ENCODE data around the gene MARCO.

Gene MARCO

DNA sequence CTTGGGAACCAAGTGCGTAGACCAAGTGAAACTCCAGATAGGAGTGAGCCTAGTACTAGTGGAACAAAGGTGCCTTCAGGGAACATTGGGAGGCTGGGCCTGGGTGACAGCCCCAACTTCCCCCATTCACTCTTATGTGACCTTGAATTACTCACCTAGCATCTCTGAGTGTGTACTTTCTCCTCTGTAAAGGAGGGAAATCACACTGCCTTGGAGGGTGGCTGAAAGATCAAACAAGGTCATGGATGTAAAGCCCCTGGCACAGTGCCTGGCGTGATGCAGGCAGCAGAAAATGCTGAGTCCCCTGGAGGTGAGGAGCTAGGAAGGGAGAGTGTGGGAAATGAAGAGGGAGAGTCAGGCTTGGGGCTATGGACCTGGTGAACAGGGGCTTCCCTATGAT lies 45.9 kb downstream of the MARCO start:
- Histone ChIP-seq H3K36me3 (ENCODE audit: control insufficient read depth, insufficient read depth, low read length) (no peaks in the 10 kb centered on the region), H3K4me3 (replicated peaks; ENCODE audit: low read depth, low read length) (no peak overlapping the region), H3K27me3 (replicated peaks; ENCODE audit: control insufficient read depth, insufficient read depth, low read length) (no peaks in the 10 kb centered on the region)
- no peak for DNase-seq (ENCODE audit: extremely low read depth, insufficient read length)
- TF ChIP-seq, protein P1, sequence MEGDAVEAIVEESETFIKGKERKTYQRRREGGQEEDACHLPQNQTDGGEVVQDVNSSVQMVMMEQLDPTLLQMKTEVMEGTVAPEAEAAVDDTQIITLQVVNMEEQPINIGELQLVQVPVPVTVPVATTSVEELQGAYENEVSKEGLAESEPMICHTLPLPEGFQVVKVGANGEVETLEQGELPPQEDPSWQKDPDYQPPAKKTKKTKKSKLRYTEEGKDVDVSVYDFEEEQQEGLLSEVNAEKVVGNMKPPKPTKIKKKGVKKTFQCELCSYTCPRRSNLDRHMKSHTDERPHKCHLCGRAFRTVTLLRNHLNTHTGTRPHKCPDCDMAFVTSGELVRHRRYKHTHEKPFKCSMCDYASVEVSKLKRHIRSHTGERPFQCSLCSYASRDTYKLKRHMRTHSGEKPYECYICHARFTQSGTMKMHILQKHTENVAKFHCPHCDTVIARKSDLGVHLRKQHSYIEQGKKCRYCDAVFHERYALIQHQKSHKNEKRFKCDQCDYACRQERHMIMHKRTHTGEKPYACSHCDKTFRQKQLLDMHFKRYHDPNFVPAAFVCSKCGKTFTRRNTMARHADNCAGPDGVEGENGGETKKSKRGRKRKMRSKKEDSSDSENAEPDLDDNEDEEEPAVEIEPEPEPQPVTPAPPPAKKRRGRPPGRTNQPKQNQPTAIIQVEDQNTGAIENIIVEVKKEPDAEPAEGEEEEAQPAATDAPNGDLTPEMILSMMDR (IDR thresholded peaks at IDR 0.05; ENCODE audit: insufficient read depth, low read length, poor library complexity, severe bottlenecking): no peak

DNA sequence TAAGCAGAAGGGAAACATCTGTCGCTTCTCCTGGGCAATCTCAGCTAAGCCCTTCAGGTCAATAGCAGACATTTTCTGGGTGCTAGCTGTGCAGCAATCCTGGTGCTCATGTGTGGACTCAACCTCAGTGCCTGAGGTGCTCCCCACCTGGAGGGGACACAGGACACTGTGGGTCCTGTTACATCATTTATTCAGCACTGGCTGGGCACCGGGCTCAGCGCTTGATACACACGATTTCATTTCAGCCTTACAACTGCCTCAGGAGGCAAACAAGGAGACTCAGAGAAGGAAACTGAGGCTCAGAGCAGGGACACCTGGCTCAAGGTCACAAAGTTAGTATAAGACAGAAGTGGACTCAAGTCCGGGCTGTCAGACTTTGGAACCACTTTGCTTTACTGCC lies 46.7 kb downstream of the MARCO start:
- Histone ChIP-seq H3K4me3 (replicated peaks; ENCODE audit: low read depth, low read length) (no peak overlapping the region), H3K27me3 (replicated peaks; ENCODE audit: control insufficient read depth, insufficient read depth, low read length) (no peaks in the 10 kb centered on the region), H3K36me3 (ENCODE audit: control insufficient read depth, insufficient read depth, low read length) (no peaks in the 10 kb centered on the region)
- TF ChIP-seq, protein P1 (IDR thresholded peaks at IDR 0.05; ENCODE audit: insufficient read depth, low read length, poor library complexity, severe bottlenecking): no peak
- DNase-seq (ENCODE audit: extremely low read depth, insufficient read length): no peak

DNA sequence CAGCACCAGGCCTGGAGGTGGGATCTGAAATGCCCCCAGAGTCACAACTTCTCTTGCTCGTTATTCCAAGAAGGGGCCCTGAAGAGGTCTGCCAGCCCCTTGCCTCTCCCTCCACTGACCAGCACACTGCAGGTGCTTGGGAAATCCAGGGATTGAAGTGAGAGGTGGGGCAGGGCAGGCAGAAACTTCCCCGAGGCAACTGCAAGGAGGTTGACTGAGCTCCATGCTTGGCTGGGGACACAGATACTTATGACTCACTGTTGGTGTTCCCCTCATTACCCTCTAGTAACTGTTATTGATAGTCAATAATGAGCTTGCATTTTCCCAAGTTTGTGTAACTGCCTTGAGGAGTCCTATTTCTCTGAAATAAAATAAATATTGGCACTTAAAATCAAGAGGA lies 47.5 kb downstream of the MARCO start:
- Histone ChIP-seq H3K4me3 (replicated peaks; ENCODE audit: low read depth, low read length) (no peak overlapping the region), H3K27me3 (replicated peaks; ENCODE audit: control insufficient read depth, insufficient read depth, low read length) (no peaks in the 10 kb centered on the region), H3K36me3 (ENCODE audit: control insufficient read depth, insufficient read depth, low read length) (no peaks in the 10 kb centered on the region)
- no peak for DNase-seq (ENCODE audit: extremely low read depth, insufficient read length)
- TF ChIP-seq, protein P1 (IDR thresholded peaks at IDR 0.05; ENCODE audit: insufficient read depth, low read length, poor library complexity, severe bottlenecking): no peak

DNA sequence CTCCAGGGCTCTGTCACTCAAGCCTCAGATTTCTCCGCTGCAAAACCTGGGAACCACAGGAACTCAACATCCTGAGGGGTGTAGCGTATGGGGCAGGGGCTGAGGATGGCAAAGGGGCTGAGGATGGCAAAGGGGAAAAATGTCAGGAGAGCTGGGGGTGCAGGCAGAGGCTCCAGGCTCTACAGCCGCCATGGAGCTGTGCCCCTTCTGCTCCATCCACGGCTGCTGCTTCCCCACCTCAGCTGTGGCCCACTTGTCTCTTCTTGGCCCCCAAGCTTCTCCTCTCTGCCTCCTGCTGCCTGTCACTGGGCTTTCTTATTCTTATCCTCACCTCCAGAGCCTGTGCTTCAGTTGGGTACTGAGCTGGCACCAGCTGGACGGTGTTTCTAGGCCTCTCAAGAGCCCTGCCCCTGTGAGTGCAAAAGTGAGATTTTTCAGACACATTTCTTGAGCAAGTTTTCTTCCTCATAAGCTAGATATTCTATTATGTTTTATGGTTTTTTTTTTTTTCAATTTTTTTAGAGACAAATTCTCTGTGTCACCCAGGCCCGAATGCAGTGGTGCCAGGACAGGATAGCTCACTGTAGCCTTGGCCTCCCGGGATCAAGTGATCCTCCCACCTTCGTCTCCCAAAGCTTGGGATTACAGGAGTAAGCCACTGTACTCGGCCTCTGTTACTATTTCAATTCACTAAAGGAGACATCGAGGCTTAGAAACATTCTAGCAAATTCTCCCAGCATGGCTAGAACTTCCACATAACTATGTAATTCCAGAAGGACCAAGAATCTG lies 49.0 kb downstream of the MARCO start:
- H3K4me3 ChIP-seq (replicated peaks; ENCODE audit: low read depth, low read length): no peak overlapping the region
- no peaks in the 10 kb centered on the region for H3K36me3 ChIP-seq (ENCODE audit: control insufficient read depth, insufficient read depth, low read length)
- DNase-seq (ENCODE audit: extremely low read depth, insufficient read length): no peak
- no peaks in the 10 kb centered on the region for H3K27me3 ChIP-seq (replicated peaks; ENCODE audit: control insufficient read depth, insufficient read depth, low read length)
- TF ChIP-seq, protein P1 (IDR thresholded peaks at IDR 0.05; ENCODE audit: insufficient read depth, low read length, poor library complexity, severe bottlenecking): no peak

DNA sequence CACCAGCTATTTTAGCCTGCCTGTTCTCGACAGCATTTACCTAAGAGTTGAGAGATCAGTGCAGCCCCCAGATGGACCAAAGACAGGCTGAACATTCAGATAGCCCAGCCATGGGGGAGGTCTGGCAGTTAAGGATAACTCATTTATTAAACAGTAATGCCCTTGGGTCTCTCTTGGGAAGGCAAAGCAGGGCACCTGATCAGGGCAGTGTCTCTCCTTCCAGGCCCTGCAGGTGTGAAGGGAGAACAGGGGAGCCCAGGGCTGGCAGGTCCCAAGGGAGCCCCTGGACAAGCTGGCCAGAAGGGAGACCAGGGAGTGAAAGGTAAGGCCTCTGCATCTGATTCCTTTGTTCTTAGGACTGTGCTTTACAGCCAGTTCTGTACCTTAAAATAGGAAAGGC lies 49.6 kb downstream of the MARCO start:
- TF ChIP-seq, protein P1 (IDR thresholded peaks at IDR 0.05; ENCODE audit: insufficient read depth, low read length, poor library complexity, severe bottlenecking): no peak
- H3K36me3 ChIP-seq (ENCODE audit: control insufficient read depth, insufficient read depth, low read length): no peaks in the 10 kb centered on the region
- no peak for DNase-seq (ENCODE audit: extremely low read depth, insufficient read length)
- H3K27me3 ChIP-seq (replicated peaks; ENCODE audit: control insufficient read depth, insufficient read depth, low read length): no peaks in the 10 kb centered on the region
- no peak overlapping the region for H3K4me3 ChIP-seq (replicated peaks; ENCODE audit: low read depth, low read length)

Measured in GM06990 (cell line).